Measurements from ENCODE around the gene TRUB1.
A peak's percentile ranks its signal among the peaks of the same experiment; 100 is the strongest.

Gene TRUB1

DNA sequence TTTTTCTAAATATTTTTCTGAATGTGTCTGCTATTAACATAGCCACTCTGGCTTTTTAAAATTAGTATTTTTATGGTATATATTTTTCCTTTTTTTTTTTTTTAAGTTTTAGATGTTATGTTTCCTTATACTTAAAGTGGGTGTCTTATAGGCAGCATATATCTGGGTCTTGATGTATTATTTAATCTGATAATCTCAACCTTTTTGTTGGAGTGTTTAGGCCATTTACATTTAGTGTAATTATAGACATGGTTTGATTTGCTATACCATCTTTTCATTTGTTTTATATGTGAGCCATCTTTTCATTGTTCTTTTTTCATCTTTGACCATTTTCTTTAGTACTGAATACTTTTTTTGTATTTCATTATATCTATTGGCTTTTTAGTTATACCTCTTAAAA lies 45.0 kb downstream of the TRUB1 start:
- no peak overlapping the region for H3K4me3 ChIP-seq (ENCODE audit: control insufficient read depth, low read depth, low read length)
- no peak for TF ChIP-seq CTCF (conservative IDR thresholded peaks at IDR 0.05; ENCODE audit: control insufficient read depth, insufficient read depth, low read depth, low read length)
- no peak for DNase-seq (ENCODE audit: low read depth)

- no peak for TF ChIP-seq CTCF (conservative IDR thresholded peaks at IDR 0.05; ENCODE audit: control insufficient read depth, insufficient read depth, low read depth, low read length)
- H3K4me3 ChIP-seq (ENCODE audit: control insufficient read depth, low read depth, low read length) = no peak overlapping the region
- peak; percentile 31 for DNase-seq (ENCODE audit: low read depth)
Observed at GRCh38 chr10:114987995-114988394, 50.0 kb downstream of the TRUB1 start.

DNA sequence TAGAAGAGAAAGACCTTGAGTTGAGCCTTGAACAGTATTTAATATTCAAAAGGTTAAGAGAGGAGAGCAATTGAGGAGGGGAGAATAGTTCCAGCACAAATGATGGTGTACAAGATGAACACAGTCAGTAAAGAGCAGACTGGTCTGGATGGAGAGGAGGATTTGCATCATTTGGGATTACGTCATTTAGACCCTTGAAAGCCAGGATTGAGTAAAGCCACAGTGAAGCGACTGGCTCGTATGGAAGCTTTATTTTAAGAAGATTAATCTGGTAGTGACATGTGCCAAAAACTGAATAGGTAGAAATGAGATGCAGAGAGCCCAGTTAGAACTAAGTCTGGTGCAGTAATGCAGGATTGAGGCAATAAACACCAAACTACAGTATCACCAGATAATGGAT lies 52.6 kb downstream of the TRUB1 start:
- H3K4me3 ChIP-seq (ENCODE audit: control insufficient read depth, low read depth, low read length) = no peak overlapping the region
- TF ChIP-seq CTCF (conservative IDR thresholded peaks at IDR 0.05; ENCODE audit: control insufficient read depth, insufficient read depth, low read depth, low read length) = no peak
- no peak for DNase-seq (ENCODE audit: low read depth)

DNA sequence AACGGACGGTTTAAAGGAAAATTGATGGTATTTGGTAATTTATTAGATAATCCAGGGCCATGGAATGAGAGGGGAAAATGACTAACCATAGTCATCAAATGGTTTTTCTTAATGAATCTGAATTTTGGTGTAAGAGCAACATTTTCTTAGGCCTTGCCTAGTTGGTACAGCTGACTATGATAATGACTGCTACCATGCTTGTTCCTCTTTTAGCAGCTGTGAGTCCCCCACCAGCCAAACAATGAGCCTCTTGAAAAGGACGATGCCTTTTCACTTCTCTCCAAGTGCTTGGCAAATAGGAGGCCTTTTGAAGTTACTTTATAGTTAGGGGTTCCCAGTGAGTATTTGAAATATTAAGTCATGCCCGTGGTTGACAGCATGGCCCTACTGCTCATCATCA lies 53.0 kb downstream of the TRUB1 start:
- no peak for DNase-seq (ENCODE audit: low read depth)
- no peak overlapping the region for H3K4me3 ChIP-seq (ENCODE audit: control insufficient read depth, low read depth, low read length)
- no peak for TF ChIP-seq CTCF (conservative IDR thresholded peaks at IDR 0.05; ENCODE audit: control insufficient read depth, insufficient read depth, low read depth, low read length)

DNA sequence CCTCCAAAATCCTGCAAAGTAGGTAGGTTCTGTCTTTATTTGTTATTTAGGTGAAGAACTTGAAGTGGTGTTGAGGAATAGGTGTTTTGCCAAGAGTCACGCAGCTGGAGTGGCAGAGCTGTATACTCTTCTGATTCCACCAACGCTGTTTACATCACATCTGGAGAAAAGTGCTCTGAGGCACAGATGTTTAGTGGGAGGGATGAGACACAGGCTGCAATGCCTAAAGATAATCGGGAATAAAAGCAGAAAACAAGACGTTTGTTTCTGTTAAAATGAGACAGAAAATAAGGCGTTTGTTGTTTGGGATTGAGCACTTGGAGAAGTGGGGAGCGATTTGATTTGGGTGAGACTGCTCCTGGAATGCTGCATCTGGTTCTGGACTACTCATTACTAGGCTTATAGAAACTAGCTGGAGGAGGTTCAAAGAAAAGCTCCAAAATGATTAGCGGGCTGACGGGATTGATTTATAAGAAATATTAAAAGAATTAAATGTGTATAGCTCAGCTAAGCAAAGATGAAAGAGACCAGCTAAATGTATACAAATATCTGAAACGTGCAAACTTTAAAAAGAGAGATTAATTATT lies 54.3 kb downstream of the TRUB1 start:
- no peak for DNase-seq (ENCODE audit: low read depth)
- H3K4me3 ChIP-seq (ENCODE audit: control insufficient read depth, low read depth, low read length) = no peak overlapping the region

DNA sequence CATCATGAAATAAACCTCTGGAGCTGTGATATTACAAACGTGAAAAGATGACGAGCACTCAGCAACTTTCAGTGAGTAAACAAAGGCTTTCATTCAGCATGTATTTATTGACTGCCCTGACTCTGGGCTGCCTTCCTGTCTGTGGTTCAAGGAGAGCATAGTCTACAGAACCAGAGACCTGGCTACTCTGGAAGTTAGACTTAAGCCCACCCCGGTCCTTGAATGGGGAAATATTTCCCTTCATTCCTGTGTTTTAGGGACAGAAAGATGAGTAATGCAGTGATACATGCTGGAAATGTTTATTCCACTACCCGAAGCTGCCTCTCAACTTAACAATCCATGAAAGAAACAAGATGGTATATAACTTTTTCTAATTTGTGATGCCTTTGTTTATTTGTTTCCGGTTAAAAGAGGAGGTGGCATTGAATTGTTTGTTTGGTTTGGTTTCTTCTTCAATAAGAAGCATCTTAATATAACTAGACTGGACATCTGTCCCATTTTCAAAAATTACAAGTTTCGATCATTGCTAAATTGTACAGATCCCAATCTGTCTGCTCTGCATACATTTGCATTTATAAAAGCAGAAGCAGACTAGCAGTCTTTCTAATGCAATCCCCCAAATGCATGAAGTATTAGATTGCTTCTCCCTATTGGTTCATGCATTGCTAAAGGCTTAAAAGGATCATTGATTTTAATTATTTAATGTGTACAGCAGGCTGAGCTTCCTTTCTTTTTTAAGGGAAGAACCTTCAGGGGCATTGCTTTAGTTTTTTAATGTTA lies 57.7 kb downstream of the TRUB1 start:
- H3K4me3 ChIP-seq (ENCODE audit: control insufficient read depth, low read depth, low read length) = no peak overlapping the region
- TF ChIP-seq CTCF (conservative IDR thresholded peaks at IDR 0.05; ENCODE audit: control insufficient read depth, insufficient read depth, low read depth, low read length) = no peak
- no peak for DNase-seq (ENCODE audit: low read depth)

More for the DNA sequence above, 54.3 kb downstream of the TRUB1 start:
- TF ChIP-seq CTCF (conservative IDR thresholded peaks at IDR 0.05; ENCODE audit: control insufficient read depth, insufficient read depth, low read depth, low read length) = no peak

All from fibroblast of mammary gland (primary cell).